DOHH2 (cell line): ENCODE data around the gene DIP2B.

ENCODE experiments used
- CTCF ChIP-seq: fragments of 200-600 bp; sonication (generic); IDR thresholded peaks from one replicate; pipeline ENCODE4 v1.5.1; 2014; ENCODE audit warnings: antibody characterized with exemption, mild to moderate bottlenecking, low read depth, low read length; ENCODE audit not compliant: poor library complexity, severe bottlenecking
- EZH2phosphoT487 ChIP-seq: fragments of 200-600 bp; sonication (generic); IDR thresholded peaks from 2 replicates; pipeline ENCODE4 v1.6.1; 2017; ENCODE audit warnings: borderline replicate concordance, mild to moderate bottlenecking, antibody characterized with exemption, low read length, moderate library complexity, mixed read lengths

GRCh38 chr12:50686976-50687375 is 182.2 kb downstream of the DIP2B start:
- TF ChIP-seq CTCF (no peak), EZH2phosphoT487 (no peak)
